A673 (cell line): ENCODE measurements around the gene TSPAN2. TPM values are rescaled to one million over a fixed set of nuclear protein-coding genes. Genes with fewer than 3 reads are reported as not detected.

ENCODE experiments used
- BruUV-seq: library from RNA; stranded (reverse); fragments of 400-500 nt; replicated peaks from 2 replicates; lab custom pipeline; 2021; lab: Mats Ljungman, UMichigan
- CTCF ChIA-PET: fragments of 300-600 bp; sonication (Branson Sonifier 250); formaldehyde crosslinking; loops from one replicate; lab custom pipeline; 2022; ENCODE audit warnings: antibody characterized with exemption; lab: Charles Lee
- POLR2A ChIA-PET: fragments of 300-600 bp; sonication (Branson Sonifier 250); formaldehyde crosslinking; loops from one replicate; lab custom pipeline; 2022; ENCODE audit warnings: antibody characterized with exemption; ENCODE audit not compliant: low non-redundant PET; lab: Charles Lee
- DNase-seq: peaks from one replicate; pipeline ENCODE4 v3.0.0-alpha.2; 2015; ENCODE audit warnings: low spot score
- H3K27ac ChIP-seq: fragments of 200-600 bp; sonication (generic); 2 replicates; pipeline ENCODE4 v1.5.1; 2016; ENCODE audit warnings: mixed run types, low read depth, mild to moderate bottlenecking, mixed read lengths, antibody characterized with exemption, low read length; ENCODE audit not compliant: poor library complexity, severe bottlenecking
- H3K27me3 ChIP-seq: fragments of 200-600 bp; sonication (generic); replicated peaks from 2 replicates; pipeline ENCODE4 v1.6.1; 2017; ENCODE audit warnings: mixed run types, low read depth, mild to moderate bottlenecking, mixed read lengths, antibody characterized with exemption, low read length; ENCODE audit not compliant: insufficient read depth, poor library complexity
- H3K36me3 ChIP-seq: fragments of 200-600 bp; sonication (generic); 2 replicates; pipeline ENCODE4 v1.6.1; 2016; ENCODE audit warnings: mixed run types, mild to moderate bottlenecking, mixed read lengths, antibody characterized with exemption, low read length; ENCODE audit not compliant: insufficient read depth, poor library complexity, severe bottlenecking
- H3K4me1 ChIP-seq: fragments of 200-600 bp; sonication (generic); 2 replicates; pipeline ENCODE4 v1.6.1; 2017; ENCODE audit warnings: mixed run types, mild to moderate bottlenecking, mixed read lengths, antibody characterized with exemption, low read length; ENCODE audit not compliant: insufficient read depth, poor library complexity, severe bottlenecking
- H3K4me3 ChIP-seq: fragments of 200-600 bp; sonication (generic); 2 replicates; pipeline ENCODE4 v1.5.1; 2016; ENCODE audit warnings: low read depth, mixed run types, mild to moderate bottlenecking, mixed read lengths, low read length; ENCODE audit not compliant: poor library complexity, severe bottlenecking
- H3K9me3 ChIP-seq: fragments of 200-600 bp; sonication (generic); 2 replicates; pipeline ENCODE4 v1.6.1; 2016; ENCODE audit warnings: mixed run types, low read depth, mild to moderate bottlenecking, mixed read lengths, antibody characterized with exemption, low read length; ENCODE audit not compliant: poor library complexity, severe bottlenecking
- CTCF ChIP-seq: fragments of 300-800, 200-600 bp; sonication (generic); conservative IDR thresholded peaks from 2 replicates; pipeline ENCODE4 v1.5.1; 2017; ENCODE audit warnings: low read depth, mild to moderate bottlenecking, antibody characterized with exemption, low read length, moderate library complexity, mixed read lengths
- EZH2 ChIP-seq: fragments of 200-600 bp; sonication (generic); IDR thresholded peaks from 2 replicates; pipeline ENCODE4 v1.6.1; 2017; ENCODE audit warnings: borderline replicate concordance, low read depth, mild to moderate bottlenecking, mixed read lengths, antibody characterized with exemption, low read length; ENCODE audit not compliant: poor library complexity, severe bottlenecking
- intact Hi-C: fragments of 100-400 bp; cut with micrococcal nuclease; formaldehyde crosslinking; loops from one replicate; pipeline ENCODE4 v1.10.0; 2022; ENCODE audit not compliant: unreplicated experiment
- total RNA-seq: library from RNA; stranded (reverse); gene quantifications from 2 replicates; pipeline ENCODE4 v1.2.3, GENCODE V29; 2021

Gene TSPAN2
- total RNA-seq, 1 experiment from 2014 or later, result 2.8 TPM

GRCh38 chr1:115067161-115067859 lies 22.0 kb downstream of the TSPAN2 start:
- POLR2A ChIA-PET, result no interaction called here
- no peak for TF ChIP-seq CTCF
- no peak for TF ChIP-seq EZH2
- intact Hi-C loops, result no loop called here
- Histone ChIP-seq H3K27ac (no peak overlapping the region), H3K9me3 (no peaks in the 10 kb centered on the region), H3K4me3 (no peak overlapping the region), H3K4me1 (no peaks in the 10 kb centered on the region), H3K36me3 (no peaks in the 10 kb centered on the region), H3K27me3 (no peaks in the 10 kb centered on the region)
- CTCF ChIA-PET, result interaction anchor here (0.8 kb wide), 1 partner anchor 15 kb away, joined by 3 read pairs; no protein-coding TSS in a partner anchor
- no TSS peak for BruUV-seq
- no peak for DNase-seq

GRCh38 chr1:115065021-115065420 lies 24.3 kb downstream of the TSPAN2 start:
- no peak for TF ChIP-seq CTCF
- ChIA-PET POLR2A (no interaction called here), CTCF (no interaction called here)
- no peak for DNase-seq
- Histone ChIP-seq H3K4me3 (no peak overlapping the region), H3K27ac (no peak overlapping the region), H3K27me3 (no peaks in the 10 kb centered on the region), H3K36me3 (no peaks in the 10 kb centered on the region), H3K9me3 (no peaks in the 10 kb centered on the region), H3K4me1 (no peaks in the 10 kb centered on the region)
- intact Hi-C loops, result no loop called here
- BruUV-seq, result no TSS peak

- intact Hi-C loops, result no loop called here
- Histone ChIP-seq H3K36me3 (no peaks in the 10 kb centered on the region), H3K4me3 (no peak overlapping the region), H3K27me3 (no peaks in the 10 kb centered on the region), H3K4me1 (no peaks in the 10 kb centered on the region), H3K27ac (no peak overlapping the region), H3K9me3 (no peaks in the 10 kb centered on the region)
- CTCF ChIA-PET, result interaction anchor here (0.7 kb wide), 1 partner anchor 48 kb away, joined by 3 read pairs; no protein-coding TSS in a partner anchor
- DNase-seq, result no peak
- POLR2A ChIA-PET, result no interaction called here
- TF ChIP-seq CTCF, result no peak
- TF ChIP-seq EZH2, result no peak
- no TSS peak for BruUV-seq
Measured at GRCh38 chr1:115064461-115064860, 24.8 kb downstream of the TSPAN2 start.
